Stimulated activated naive CD8-positive, alpha-beta T cell treated with anti-CD3 and anti-CD28 coated beads, Interleukin-15, amount 100 ng/mL, for 72 hours (primary cell): ENCODE data around the gene PAFAH1B1.
"Not testable (repeated sequence)": the region's sequence is repeated elsewhere in the genome, so short reads cannot be mapped to it uniquely, and the experiment has no call there.

Source experiments
- ATAC-seq: fragments of 150-1000 bp; cut with Tn5 transposase; 2 replicates; pipeline ENCODE4 v1.10.0; 2021; ENCODE audit warnings: mild to moderate bottlenecking, moderate library complexity
- DNase-seq, 2 donors: peaks; one replicate each; pipeline ENCODE4 v3.0.0; 2021 to 2022
- H3K27ac Mint-ChIP-seq, 2 donors: one replicate each; pipeline ENCODE4 v1.8.0; 2022; ENCODE audit warnings: mild to moderate bottlenecking in 2 of 2, mixed read lengths in 2 of 2, moderate library complexity in 2 of 2
- H3K27me3 Mint-ChIP-seq: one replicate; pipeline ENCODE4 v1.8.0; 2022; ENCODE audit warnings: mixed read lengths
- H3K4me1 Mint-ChIP-seq: one replicate; pipeline ENCODE4 v1.8.0; 2022; ENCODE audit warnings: mild to moderate bottlenecking, mixed read lengths
- H3K4me3 Mint-ChIP-seq, 2 donors: one replicate each; pipeline ENCODE4 v1.8.0; 2022; ENCODE audit warnings: mild to moderate bottlenecking in 2 of 2, mixed read lengths in 2 of 2, moderate library complexity in 1 of 2
- H3K9me3 Mint-ChIP-seq, 2 donors: one replicate each; pipeline ENCODE4 v1.8.0; 2022; ENCODE audit warnings: mixed read lengths in 2 of 2

Gene PAFAH1B1

DNA sequence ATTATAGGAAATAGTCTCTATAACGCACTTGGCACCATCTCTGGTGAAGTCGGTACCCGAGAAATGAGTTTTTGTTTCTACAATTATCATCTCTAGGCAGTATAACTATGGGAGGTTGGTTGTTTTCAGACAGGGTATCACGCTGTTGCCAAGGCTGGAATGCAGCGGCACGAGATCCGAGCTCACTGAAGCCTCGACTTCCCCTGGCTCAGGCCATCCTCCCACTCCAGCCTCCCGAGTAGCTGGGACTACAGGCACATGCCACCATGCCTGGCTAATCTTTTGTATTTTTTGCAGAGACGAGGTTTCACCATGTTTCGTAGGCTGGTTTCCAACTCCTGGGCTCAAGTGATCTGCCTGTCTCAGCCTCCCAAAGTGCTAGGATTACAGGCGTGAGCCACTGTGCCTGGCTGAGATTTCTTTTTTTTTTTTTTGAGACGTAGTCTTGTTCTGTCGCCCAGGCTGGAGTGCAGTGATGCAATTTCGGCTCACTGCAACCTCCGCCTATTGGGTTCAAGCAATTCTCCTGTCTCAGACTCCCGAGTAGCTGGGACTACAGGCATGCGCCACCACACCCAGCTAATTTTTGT is 105.9 kb downstream of the PAFAH1B1 start:
- H3K4me1 Mint-ChIP-seq, result not testable (repeated sequence)

DNA sequence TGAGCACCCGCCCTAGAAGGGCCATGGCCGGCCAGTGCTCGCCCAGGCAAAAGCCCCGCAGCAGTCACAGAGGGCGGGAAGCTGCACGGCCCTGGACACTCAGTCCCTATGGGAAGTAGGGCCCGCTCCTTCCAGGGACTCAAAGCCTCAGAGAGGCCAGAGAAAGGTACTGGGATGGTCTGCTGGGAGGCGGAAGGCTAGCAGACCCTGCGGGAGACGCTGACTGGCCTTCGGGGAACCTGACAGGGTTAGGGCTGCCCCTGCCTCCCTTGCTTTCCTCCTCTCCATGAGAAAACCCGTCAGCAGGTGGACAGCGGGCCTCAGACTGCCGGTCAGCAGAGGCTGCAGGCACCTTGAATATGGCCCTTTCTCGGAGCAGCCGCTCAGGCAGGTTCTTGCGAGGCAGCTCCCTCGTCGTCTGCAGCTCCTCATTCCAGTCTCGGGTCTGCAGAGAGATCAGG is 106.6 kb downstream of the PAFAH1B1 start:
- DNase-seq (no peak), ATAC-seq (no peak)
- Mint-ChIP-seq H3K27ac (no peak overlapping the region), H3K9me3 (no peaks in the 10 kb centered on the region), H3K4me3 (no peak overlapping the region), H3K4me1 (peaks cover 2% of the 10 kb centered on the region), H3K27me3 (no peaks in the 10 kb centered on the region)

More for the DNA sequence above, 105.9 kb downstream of the PAFAH1B1 start:
- not testable (repeated sequence) for DNase-seq, H3K4me3 Mint-ChIP-seq, ATAC-seq, H3K27ac Mint-ChIP-seq, H3K9me3 Mint-ChIP-seq, H3K27me3 Mint-ChIP-seq

DNA sequence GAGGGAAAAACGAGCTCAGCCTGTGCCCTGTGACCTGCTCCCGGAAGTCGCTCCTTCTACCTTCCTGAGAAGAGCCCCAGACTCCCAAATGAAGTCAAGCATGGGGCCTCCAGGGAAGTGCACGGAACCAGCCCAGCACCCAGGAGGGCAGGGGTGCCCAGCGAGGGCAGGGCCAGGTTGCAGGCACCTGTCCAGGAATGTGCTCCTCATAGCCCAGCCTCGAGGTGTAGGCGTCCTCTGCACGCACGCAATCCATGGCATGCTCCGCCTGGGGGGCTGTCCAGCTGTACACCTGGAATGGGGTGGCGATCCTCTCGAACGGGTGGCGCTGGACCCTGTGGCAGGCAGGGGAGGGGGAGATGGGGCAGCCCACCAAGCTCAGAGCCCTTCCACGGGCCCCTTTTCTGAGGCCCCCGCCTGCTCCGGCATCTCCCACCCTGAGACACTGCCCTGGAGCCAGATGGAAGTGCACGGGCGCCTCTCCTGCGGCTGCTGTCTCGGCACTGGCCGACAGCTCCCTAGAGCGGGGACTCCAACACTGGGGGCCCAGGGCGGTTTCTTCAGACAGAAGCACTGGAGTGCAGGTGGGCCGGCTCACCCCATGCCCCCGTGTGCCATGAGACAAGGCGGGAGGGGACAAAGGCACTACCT is 107.2 kb downstream of the PAFAH1B1 start:
- Mint-ChIP-seq H3K27me3 (no peaks in the 10 kb centered on the region), H3K4me1 (peaks cover 7% of the 10 kb centered on the region), H3K27ac (no peak overlapping the region), H3K9me3 (no peaks in the 10 kb centered on the region), H3K4me3 (no peak overlapping the region)
- no peak for ATAC-seq
- DNase-seq, result no peak

DNA sequence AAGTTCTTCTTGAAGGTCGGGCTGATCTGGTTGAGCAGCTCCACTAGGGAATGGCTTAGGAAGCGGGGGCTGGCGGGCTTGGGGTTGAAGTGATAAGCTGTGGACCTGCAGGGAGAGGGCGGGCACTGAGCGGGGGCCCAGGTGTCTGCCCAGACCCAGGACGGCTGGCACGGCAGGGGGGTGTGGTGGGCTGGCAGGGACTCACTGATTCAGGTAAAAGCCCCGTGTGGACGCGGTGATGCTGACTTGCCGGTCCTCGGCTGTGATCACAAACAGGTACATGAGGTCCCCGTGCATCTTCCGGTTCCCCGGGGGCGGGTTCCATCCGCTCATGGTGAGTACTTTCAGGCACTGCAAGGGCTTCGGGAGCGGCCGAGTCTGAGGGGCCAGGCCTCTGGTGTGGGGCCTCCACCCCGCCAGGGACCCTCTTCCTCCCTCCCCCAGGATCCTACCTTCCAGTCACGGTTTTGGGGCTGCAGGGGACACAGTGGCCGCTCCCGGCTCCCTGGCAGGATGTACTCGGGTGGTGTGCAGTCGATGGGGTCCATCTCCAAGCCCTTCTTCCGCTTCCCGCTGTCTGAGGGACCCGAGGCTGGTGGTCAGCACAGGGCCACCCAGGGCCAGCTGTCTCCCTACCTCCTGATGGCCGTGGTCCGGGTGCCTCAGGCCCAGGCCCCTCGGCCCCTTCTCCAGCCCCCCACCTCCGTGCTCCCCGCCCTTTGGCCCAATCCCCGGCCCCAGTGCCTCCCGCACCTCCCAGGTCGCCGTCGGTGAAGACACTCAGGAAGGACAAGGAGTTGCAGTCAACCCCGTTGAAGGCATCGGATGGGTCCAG is 107.9 kb downstream of the PAFAH1B1 start:
- no peak for DNase-seq
- no peaks in the 10 kb centered on the region for H3K9me3 Mint-ChIP-seq
- no peak overlapping the region for H3K4me3 Mint-ChIP-seq
- no peak overlapping the region for H3K27ac Mint-ChIP-seq
- peak; percentile 21 for ATAC-seq
- no peaks in the 10 kb centered on the region for H3K27me3 Mint-ChIP-seq
- H3K4me1 Mint-ChIP-seq, result peaks cover 15% of the 10 kb centered on the region

DNA sequence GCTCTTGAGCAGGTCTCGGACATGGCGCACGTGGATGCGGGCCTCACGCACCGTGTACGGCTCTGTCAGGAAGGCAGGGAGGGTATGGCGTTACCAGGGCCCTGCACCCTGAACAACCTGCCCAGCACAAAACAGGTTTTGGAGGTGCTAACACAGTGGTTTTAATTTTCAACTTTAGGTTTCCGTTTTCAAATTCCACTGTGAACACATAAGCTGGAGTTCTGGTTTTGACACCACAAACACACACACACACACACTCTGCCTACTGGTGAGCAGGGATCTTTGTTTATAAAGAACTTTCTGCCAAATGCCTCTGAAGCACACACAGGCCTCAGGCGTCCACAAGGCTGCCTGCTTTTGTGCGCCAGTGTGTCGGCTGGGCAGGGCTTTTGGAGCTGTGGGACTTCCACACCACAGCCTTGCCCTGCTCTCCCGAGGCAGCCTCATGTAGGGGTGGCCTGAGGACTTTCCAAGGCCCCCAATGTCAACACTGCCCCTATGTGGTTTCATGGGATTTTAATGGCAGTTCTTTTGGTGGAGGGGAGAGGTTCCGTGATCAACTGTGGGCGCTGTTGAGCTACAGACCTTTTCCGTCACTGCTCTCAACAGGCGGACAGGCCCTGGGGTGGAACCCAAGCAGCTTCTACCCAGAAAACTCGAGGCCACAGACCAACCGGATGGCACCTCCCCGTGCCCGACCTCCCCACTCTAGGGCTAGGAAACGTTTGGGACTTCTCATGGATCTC is 108.7 kb downstream of the PAFAH1B1 start:
- no peak for DNase-seq
- Mint-ChIP-seq H3K27ac (peak overlapping the region in 1 of 2 donors; percentile 92), H3K27me3 (no peaks in the 10 kb centered on the region), H3K4me1 (peaks cover 23% of the 10 kb centered on the region), H3K4me3 (no peak overlapping the region), H3K9me3 (no peaks in the 10 kb centered on the region)
- no peak for ATAC-seq

DNA sequence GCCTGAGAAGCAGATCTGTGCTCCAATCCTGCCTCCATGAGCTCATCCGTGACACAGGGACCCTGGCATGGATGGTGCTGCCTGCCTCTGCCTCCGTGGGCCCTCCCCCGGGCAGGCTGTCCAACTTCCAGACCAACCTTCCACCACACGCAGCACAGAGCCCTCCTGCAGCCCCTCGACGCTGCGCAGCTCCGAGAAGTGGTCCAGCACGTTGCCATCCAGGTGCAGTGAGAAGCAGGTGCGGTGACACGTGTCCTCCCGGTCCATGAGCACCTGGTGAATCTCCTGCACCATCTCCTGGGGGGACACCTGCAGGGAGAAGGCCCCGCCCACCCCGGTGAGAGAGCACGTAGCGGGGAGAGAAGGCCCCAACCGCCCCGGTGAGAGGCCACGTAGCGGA is 109.7 kb downstream of the PAFAH1B1 start:
- Mint-ChIP-seq H3K4me3 (no peak overlapping the region), H3K27me3 (no peaks in the 10 kb centered on the region), H3K9me3 (no peaks in the 10 kb centered on the region), H3K4me1 (peaks cover 30% of the 10 kb centered on the region), H3K27ac (peak overlapping the region in 1 of 2 donors; percentile 34)
- ATAC-seq (no peak), DNase-seq (no peak)

DNA sequence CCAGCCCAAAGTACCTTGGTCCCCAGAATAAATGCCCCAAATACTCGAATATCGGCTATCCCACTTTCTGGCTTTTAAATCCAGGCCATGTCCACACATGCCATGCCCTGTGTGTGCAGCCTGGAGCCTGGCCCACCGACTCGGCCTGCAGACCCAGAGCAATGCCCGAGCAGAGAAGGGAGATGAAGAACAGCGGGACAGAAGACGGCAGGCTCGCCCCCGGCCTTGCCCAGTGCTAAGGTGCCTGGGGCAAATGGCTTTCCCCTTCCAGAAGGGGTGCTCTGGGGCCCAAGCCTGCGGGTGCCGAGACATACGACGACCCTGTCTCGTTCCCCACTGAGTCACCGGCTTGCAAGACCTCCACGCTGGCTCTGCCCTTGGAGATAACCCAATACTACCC is 110.2 kb downstream of the PAFAH1B1 start:
- no peak overlapping the region for H3K4me3 Mint-ChIP-seq
- no peak overlapping the region for H3K27ac Mint-ChIP-seq
- peaks cover 34% of the 10 kb centered on the region for H3K4me1 Mint-ChIP-seq
- H3K9me3 Mint-ChIP-seq, result no peaks in the 10 kb centered on the region
- ATAC-seq, result no peak
- H3K27me3 Mint-ChIP-seq, result no peaks in the 10 kb centered on the region
- DNase-seq, result no peak

DNA sequence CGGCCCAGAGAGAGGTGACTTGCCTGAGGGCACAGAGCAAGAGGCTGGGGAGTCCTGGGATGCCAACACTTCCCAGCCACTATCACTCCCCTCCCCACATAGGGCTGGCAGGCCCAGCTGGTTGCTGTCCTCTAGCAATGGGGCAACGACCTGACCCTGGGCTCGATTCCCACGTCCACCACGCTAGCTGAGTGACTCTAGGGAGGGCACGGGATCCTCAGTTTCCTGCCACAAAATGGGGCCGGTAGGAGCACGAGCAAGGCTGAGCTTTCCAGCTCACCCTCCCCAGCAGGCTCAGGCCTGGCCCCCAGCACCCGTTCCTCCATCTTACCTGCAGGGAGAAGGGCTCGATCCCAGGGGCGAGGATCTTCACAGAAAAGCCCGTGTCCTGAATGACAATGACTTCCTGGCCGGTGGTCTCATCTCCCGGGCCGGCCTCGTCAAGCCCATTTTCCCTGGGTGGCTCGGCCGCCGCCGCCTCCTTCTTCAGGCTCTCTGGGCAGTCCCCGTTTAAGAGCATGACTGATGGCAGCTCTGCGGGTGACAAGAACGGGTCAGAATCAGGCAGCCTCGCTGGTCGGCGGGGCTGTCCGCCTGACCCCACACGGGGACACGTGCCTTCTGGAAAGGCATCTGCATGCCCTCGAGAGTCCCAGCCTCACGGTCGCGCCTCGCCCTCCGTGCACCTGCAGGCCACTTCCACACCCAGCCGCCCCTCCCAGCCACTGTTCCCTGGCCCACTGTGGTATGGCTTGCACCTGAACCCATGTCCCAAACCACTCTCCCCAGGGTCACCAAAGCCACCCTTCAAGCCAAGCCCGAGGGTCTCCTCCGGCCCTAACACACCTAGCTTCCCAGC is 110.8 kb downstream of the PAFAH1B1 start:
- Mint-ChIP-seq H3K4me3 (no peak overlapping the region), H3K27ac (peak overlapping the region in 1 of 2 donors; percentile 51), H3K27me3 (no peaks in the 10 kb centered on the region), H3K4me1 (peaks cover 41% of the 10 kb centered on the region), H3K9me3 (no peaks in the 10 kb centered on the region)
- DNase-seq, result no peak
- ATAC-seq, result no peak

DNA sequence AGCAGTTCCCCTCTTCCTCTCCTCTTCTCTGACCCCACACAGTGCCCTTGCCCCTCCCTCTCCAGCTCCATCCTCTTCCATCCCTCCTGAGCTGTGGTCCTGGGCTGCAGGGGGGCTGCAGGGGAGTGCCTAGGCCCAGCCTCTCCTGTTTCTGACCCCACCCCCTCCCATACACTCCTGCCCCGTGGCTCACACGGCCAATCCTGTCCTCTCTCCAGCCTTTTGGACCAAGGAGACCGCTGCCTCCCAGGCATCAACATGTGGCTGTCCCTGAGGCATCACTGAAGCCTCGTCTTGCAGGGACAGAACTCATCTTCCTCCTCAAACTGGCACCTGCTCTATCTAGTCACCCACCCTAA is 111.4 kb downstream of the PAFAH1B1 start:
- DNase-seq, result no peak
- Mint-ChIP-seq H3K9me3 (no peaks in the 10 kb centered on the region), H3K27me3 (no peaks in the 10 kb centered on the region), H3K4me1 (peaks cover 47% of the 10 kb centered on the region), H3K27ac (peak overlapping the region in 1 of 2 donors; percentile 51), H3K4me3 (no peak overlapping the region)
- ATAC-seq, result no peak

DNA sequence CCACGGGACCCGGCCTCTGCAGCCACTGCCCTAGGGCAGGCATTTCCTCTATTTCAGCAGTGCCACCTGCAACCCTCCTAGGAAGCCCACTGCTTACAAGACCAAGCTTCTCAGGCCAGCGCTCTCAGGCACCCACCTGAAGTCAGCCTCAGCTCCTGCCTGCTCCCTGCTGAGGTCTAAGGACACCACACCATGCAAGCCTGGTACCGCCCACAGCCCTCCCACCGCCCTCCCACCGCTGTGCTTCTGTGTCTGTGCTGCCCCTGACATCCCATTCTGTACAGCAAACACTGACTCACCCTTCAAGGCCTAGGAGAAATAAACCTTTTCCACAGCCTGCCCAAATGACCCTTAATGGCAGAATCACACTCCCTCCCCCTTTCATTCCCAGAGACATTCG is 111.8 kb downstream of the PAFAH1B1 start:
- Mint-ChIP-seq H3K27ac (peak overlapping the region; percentile 37 to 92), H3K9me3 (no peaks in the 10 kb centered on the region), H3K27me3 (no peaks in the 10 kb centered on the region), H3K4me1 (peaks cover 51% of the 10 kb centered on the region), H3K4me3 (no peak overlapping the region)
- ATAC-seq (no peak), DNase-seq (no peak)

DNA sequence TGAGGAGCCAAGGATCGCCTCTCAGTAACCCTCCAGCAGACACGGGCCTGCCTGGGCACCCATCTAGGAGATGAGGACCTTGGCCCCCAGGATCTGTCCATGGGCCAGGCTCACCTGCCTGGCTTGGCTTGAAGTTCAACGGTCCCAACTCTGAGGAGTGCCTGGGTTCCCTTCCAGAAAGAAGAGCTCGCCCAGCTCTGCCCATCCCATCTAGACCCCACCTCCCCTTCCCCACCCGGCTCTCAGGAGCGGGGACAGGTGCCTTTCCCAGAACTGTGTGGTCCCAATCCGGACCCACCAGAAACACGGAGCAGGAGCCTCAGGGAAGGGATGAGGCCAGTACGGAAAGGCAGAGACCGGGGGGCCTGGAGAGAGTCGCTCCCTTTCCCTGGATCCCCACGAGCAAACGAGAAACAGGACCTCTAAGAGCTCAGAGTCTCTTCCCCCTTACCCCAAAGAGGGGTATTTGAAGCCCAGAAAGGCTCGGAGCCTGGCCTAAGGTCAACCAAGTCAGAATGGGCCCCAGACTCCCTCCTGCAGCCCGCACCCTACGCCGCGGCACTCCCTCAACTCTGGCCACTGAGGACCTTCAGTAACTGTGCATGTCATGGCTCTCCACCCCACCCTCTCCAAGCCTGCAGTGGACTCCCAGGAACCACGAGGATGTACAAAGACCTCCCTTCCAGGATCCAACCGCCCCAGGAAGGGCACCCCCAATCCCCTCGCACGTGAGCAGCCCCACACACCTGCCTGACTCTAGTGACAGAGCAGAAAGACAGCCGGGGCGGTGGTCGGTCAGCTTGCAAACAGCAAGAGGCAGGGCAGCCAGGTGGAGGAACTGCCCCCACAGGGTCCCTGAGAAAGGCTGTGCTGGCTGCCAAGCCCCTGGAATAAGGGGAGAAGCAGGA is 112.7 kb downstream of the PAFAH1B1 start:
- Mint-ChIP-seq H3K4me3 (no peak overlapping the region), H3K4me1 (peaks cover 56% of the 10 kb centered on the region), H3K27me3 (no peaks in the 10 kb centered on the region), H3K9me3 (no peaks in the 10 kb centered on the region), H3K27ac (peak overlapping the region in 1 of 2 donors; percentile 92)
- ATAC-seq, result no peak
- DNase-seq, result no peak

DNA sequence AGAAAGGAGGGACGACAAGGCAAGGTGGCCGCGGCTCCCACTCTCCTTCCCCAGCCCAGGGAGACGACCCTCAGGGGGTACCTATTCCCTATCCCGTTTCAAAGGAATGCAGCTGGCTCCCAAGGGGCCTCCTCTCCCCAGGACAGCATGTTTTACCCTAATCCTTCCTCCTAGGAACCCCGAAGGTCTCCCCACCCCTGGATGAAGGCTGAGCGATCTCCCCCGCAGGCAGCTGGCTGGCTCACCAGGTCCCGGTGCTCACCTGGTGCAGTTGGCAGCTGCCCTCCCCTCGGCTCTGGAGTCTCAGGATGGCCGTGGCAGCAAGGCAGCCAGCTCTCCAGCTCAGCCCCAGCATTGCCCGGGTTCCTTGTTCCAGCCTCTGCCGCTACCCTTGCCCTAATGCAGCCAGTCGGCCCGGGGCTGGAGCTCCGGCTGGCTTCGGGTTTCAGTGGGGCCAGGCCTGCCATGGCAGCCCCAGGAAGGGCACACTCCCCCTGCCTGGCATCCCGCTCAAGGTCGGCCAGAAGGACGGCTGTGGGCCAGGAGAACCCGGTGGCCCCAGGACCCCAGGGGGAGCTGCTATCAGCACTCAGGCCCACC is 113.6 kb downstream of the PAFAH1B1 start:
- Mint-ChIP-seq H3K27me3 (no peaks in the 10 kb centered on the region), H3K4me3 (no peak overlapping the region), H3K9me3 (no peaks in the 10 kb centered on the region), H3K27ac (peak overlapping the region in 1 of 2 donors; percentile 33), H3K4me1 (peaks cover 59% of the 10 kb centered on the region)
- ATAC-seq (no peak), DNase-seq (no peak)

DNA sequence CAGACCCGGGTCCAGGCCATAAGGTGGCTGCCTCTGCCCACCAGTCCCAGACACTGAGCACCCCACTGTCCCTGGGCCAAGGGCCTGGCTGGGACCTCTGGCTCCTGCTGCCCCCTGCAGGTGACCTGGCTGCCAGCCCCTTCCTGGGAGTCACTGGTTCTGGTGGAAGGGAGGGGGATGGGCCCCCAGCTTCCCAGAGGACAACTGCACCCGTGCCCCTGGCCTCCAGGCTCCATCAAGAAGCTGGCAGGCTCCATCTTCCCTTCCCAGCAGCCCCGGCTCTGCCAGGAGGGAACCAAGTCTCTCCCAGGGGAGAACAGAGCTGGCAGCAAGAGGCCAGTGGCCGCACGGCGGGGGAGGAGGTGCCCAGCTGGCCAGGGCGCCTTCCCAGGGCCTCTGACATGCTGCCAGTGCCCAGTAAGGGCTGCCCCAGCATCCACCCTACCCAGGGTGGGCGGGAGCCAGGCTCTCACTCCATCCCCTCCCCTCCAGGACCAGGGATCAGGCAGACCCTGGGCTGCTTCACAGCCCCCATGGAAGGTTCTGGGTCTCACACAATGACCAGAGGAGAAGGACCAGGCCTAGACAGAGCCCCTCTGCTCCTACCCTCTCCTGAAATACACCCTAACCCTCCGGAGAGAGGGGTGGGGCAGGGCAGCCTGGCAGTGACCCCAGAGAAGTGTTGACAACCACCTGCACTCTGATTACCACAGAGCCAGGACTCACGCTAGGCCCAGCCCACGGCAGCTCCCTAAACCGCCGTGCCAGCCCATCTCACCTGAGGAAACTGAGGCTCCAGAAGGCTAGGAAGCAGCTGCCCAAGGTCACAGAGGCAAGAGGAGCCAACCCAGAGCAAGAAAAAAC is 114.5 kb downstream of the PAFAH1B1 start:
- Mint-ChIP-seq H3K27ac (peak overlapping the region; percentile 12 to 79), H3K4me3 (no peak overlapping the region), H3K27me3 (no peaks in the 10 kb centered on the region), H3K9me3 (no peaks in the 10 kb centered on the region), H3K4me1 (peaks cover 67% of the 10 kb centered on the region)
- ATAC-seq, result no peak
- no peak for DNase-seq
